Stimulated activated CD4-positive, alpha-beta T cell treated with anti-CD3 and anti-CD28 coated beads, Interleukin-1b, Interleukin-23, amount 100 ng/mL, for 48 hours (primary cell): ENCODE data around the gene NR1H3.

Experiments used
- DNase-seq: peaks from one replicate; pipeline ENCODE4 v3.0.0-alpha.2; 2020

NR1H3 gene

GRCh38 chr11:47270331-47271271 lies 12.8 kb downstream of the NR1H3 start:
- DNase-seq: peak; percentile 30

- no peak for DNase-seq
Measured at GRCh38 chr11:47271328-47271727, 13.5 kb downstream of the NR1H3 start.

- DNase-seq: no peak
Measured at GRCh38 chr11:47271961-47272661, 14.3 kb downstream of the NR1H3 start.

DNA sequence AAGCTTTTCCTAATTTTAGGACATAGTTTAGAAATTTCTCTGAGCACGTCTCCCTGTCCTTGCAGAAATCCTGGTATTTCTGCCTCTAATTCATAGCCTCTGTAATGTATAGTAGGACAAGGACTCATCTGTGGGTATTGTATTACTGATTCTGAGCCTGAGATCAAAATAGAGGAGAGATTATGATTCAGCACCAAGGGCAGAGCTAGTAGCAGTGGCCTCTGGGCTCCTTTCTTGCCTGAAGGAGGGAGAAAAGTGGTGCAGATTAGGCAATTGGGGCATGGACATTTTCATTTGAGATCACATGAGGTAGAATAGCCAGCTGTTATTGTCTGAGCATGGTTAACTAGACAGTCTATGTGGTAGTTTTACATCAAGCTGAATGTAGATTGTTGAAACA lies 14.9 kb downstream of the NR1H3 start:
- DNase-seq: no peak

- no peak for DNase-seq
Measured at GRCh38 chr11:47274495-47275235, 16.9 kb downstream of the NR1H3 start.

DNA sequence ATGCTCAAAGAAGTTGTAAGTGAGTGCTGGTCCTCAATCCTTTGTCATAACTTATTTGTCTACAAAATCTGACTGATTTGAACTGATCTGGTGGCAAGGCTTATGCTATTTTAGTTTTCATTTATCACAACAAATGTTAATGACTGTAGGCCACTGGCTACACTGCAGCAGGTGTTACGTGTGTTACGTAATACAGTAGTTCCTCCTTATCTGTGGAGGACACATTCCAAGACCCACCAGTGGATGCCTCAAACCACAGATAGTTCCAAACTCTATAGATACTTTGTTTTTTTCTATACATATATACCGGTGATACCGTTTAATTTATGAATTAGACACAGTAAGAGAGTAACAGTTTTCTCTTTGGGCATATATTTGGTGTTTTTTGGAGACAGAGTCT lies 19.1 kb downstream of the NR1H3 start:
- DNase-seq: no peak

DNA sequence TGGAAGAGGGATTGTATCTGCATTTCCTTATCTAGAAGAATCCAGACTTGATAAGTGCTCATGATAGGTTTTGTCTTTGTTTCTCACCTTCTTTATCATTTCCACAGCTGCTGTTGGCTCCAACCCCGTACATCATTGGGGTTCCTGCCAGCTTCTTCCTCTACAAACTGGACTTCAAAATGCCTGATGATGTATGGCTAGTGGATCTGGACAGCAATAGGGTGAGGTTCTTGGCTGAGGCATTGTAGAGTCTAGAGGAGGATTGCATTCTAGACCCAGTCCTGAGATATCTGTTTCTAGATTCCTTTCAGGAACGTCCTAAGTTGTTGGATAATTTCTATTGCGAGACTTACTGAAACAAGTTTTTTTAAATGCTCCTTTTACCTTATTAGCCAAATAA lies 20.3 kb downstream of the NR1H3 start:
- DNase-seq: no peak

DNA sequence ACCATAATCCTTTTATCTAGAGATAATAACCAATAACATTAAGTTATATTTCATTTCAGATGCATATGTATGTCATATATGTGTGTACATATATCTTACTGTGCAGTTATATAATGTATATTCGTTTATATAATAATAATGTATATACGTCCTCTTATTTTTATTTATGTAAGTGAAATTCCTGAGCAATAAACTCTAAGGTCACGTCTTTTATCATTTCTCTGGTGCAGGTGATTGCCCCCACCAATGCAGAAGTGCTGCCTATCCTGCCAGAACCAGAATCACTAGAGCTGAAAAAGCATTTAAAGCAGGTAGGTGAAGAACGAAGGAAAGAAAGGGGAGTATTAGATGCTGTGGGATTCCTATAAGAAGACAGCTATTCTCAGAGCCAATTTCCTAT lies 21.0 kb downstream of the NR1H3 start:
- DNase-seq: no peak

GRCh38 chr11:47280099-47280498 lies 22.3 kb downstream of the NR1H3 start:
- DNase-seq: no peak

- DNase-seq: no peak
Measured at GRCh38 chr11:47280860-47281259, 23.1 kb downstream of the NR1H3 start.

GRCh38 chr11:47282462-47282861 lies 24.7 kb downstream of the NR1H3 start:
- DNase-seq: no peak

DNA sequence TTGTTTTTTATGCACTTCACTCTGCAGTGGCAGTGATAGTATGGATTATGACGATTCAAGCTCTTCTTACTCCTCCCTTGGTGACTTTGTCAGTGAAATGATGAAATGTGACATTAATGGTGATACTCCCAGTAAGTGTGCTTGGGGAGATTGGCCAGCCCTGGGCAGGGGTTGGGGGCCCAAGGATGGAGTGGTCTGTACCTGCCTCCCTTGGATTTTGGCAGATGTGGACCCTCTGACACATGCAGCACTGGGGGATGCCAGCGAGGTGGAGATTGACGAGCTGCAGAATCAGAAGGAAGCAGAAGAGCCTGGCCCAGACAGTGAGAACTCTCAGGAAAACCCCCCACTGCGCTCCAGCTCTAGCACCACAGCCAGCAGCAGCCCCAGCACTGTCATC lies 26.4 kb downstream of the NR1H3 start:
- DNase-seq: no peak

GRCh38 chr11:47285969-47286770 lies 28.4 kb downstream of the NR1H3 start:
- DNase-seq: no peak

DNA sequence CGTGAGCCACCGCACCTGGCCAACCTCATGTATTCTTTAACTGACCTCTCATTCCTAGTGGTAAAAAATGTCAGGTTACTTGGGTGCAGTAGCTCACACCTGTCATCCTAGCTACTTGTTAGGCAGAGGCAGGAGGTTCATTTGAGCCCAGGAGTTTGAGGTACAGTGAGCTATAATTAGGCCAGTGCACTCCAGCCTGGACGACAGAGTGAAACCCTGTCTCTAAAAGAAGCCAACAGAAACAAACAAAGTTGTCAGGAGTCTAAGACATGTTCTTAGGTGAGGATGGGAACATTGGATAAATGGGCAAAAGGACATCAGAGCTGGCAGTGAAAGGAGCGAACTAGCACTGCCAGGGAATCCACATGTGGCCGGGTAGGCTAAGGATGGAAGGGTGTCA lies 30.3 kb downstream of the NR1H3 start:
- no peak for DNase-seq

DNA sequence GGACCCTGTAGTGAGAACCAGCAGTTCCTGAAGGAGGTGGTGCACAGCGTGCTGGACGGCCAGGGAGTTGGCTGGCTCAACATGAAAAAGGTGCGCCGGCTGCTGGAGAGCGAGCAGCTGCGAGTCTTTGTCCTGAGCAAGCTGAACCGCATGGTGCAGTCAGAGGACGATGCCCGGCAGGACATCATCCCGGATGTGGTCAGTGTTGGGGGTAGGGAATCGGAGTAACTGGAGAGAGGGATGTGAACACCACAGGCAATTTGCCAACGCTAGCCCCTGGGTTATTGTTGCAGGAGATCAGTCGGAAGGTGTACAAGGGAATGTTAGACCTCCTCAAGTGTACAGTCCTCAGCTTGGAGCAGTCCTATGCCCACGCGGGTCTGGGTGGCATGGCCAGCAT lies 32.1 kb downstream of the NR1H3 start:
- no peak for DNase-seq

DNA sequence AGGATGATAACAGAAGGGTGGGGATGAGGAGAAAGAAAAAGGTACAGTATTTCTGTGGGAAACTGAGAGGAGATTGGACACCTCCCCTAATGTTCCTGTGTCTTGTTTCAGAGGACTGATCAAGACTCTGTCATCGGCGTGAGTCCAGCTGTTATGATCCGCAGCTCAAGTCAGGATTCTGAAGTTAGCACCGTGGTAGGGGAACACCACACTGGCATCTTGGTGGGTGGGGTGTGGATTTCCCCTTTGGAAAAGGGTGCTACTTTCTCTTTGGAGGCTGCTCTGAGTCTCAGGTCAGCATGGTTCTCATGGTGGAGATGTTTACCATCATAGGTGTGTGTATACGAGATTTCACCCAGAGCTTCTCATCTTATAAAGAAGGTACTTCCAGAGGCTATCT lies 37.6 kb downstream of the NR1H3 start:
- DNase-seq: no peak

DNA sequence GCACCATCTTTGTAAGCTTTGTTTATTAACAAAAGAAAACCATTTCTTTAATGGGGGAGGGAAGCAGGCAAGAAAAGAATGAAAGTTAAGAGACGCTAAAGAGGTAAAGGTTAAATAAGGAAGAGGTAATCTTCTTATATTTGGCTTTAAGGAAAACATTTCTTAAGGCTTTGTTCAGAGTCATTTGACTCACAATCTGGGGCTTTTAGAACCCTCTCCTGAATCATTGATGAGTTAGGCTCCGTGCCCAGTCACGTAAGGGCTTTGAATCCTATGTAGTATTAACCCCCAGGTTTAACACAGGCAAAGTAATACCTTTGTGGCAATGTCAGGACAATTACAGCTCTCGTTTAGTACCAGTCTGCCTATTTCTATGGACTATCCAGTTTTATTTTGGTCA lies 38.2 kb downstream of the NR1H3 start:
- DNase-seq: no peak

- DNase-seq: no peak
Measured at GRCh38 chr11:47299078-47299477, 41.3 kb downstream of the NR1H3 start.

GRCh38 chr11:47302853-47303252 lies 45.1 kb downstream of the NR1H3 start:
- DNase-seq: no peak

- DNase-seq: no peak
Measured at GRCh38 chr11:47305734-47306483, 48.1 kb downstream of the NR1H3 start.

DNA sequence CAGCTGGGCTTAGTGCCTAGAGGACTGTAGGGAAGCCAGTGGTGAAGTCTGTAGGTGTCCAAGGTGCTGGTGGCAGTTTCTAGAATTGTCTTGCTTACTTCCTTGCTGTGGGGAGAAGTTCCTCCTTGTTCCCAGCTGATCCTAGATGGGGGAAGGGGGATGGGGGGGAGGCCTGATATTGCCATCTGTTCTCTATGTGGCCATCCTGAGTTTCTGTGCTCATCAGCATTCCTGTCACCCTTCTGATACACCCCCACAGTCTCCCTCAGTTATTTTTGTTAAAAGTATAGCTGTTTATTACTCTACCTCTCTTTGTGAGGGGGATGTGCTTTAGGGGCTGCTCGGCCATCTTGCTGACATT lies 48.7 kb downstream of the NR1H3 start:
- no peak for DNase-seq
